GM21529 (cell line): ENCODE data around the gene NCAM2.

ENCODE experiments used
- ATAC-seq: cut with Tn5 transposase; IDR thresholded peaks from one replicate; pipeline ENCODE4 v1.9.1; 2021; ENCODE audit not compliant: unreplicated experiment

Gene NCAM2

DNA sequence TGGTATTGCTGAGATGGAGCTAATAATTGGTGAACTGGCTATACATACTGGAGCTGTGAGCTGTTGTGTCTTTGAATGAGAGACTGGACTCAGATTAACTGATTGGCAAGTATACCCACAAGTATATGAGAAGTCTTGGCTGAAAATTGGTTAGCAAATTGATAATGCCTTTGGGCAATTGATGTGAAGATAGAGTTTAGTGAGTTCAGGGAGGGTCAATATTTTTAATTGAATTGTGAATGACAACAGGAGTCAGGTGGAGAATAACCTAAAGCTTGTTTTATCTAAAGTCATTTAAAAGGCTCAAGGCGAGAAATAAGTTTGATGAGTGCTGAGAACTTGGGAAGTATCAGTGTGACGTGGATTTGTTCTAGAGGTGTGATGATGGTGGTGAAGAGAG, 27.5 kb downstream of the NCAM2 start:
- no peak for ATAC-seq

DNA sequence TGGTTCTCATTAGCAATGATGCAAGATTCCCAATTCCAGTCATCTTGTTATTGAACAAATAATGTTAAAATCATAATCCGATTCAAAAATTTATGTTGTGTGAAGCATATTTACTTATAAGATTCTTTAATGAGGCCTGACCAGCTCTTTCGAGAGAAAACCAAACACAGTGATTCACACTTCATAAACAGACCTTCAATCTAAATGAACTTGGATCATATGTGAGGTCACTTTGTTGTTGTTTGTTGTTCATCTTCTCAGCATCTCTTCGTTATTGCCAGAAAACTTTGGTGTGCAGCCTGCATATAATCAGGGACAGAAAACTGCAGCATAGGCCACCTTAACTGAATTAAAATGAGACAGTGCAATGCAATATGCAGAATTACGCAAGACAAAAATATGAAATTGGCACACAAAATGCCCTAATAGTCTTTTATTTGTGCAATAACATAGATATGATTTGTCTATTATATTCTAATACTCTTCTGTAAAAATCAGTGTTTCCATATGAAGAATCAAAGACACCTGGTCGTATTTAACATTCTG, 30.1 kb downstream of the NCAM2 start:
- ATAC-seq = no peak

DNA sequence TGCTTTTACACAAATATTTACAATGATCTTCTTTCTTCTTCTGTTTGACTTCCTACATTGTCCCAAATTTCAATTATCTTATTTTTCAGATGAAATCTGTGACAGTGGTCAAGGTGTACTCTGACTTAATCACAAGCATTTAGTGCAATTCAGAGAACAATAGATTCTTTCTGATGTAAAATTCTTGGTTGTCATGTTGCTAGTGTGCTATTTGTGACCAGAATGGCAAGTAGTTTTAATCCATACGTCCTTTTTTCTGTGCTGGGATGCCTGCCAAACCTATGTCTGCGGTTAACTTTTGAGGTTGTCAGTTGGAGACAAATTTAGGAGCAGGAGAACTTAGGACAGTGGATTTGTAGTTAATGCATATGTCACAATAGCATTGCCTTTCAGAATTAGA, 31.0 kb downstream of the NCAM2 start:
- no peak for ATAC-seq

DNA sequence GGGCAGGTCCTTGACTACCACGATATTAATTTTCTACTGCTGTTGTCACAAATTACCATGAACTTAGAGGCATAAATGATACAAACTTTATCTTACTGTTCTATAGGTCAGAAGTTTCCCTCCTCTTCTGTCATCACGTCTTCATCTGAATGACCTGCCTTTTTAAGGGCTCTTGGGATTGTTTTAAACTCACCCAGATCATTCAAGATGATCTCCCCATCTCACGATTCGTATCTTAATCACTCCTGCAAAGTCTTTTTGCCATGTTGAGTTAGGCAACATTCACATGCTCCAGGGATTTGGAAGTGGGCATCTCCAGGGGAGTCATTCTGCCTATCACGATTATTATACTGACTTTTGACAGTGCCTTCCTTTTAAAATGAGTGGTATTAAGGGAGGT, 32.1 kb downstream of the NCAM2 start:
- no peak for ATAC-seq

DNA sequence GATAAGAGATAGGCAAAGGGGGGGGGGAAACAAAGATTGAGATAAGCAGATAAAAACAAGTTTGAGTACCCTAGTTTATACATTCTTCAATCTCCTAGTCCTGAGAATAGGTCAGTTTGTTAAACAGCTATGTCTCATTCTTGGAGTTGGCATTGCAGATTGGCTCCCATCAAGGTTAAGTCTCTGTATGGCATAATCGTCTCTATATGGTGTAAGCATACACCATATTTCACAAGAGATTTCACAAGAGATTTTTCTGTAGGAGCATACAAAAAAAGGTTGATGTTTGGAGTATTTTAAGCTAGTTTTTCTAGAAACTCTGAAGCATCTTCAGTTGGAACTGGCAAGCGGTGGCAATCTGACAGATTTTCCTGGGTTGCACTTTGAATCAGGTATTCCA, 35.8 kb downstream of the NCAM2 start:
- ATAC-seq = no peak

DNA sequence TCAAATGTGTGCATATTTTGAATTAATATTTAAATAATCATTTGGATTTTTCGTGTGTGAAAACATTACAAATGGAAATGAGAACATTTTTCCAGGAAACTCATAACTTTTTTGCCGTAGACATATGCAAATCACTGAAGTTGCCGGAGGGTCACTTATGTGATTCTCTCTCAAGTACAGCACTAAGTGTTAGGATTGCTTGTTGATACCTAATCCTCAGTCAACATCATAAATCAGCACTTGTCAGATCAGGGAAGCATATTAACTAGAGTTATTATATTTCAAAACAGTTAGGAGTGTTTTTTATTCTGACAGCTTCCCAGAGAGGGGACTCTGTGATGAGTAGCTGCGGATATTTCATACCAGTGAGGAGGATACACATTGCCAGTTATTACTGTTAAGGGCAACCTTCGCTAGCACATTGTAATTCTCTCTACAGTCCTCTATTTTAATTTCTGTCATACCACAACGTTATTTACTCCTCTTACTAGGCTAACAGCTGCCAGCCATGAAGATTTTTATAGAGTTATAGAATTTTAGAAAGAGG, 41.5 kb downstream of the NCAM2 start:
- ATAC-seq = no peak

DNA sequence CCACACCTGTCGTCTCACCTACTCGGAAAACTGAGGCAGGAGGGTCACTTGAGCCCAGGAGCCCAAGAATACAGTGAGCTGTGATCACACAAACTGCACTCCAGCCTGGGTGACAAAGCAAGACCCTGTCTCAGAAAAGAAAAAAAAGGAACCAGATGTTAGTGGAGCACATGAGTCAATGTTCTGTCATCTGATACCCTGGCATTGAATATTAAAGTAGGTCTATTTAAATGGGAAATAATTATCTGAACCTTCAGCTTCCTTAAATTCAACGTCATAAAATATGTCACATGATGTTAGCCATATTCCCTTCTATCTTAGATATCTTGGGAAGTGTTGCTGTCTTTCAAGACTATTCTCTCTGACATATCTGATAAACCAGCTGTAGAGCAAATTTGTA, 47.3 kb downstream of the NCAM2 start:
- ATAC-seq = no peak

DNA sequence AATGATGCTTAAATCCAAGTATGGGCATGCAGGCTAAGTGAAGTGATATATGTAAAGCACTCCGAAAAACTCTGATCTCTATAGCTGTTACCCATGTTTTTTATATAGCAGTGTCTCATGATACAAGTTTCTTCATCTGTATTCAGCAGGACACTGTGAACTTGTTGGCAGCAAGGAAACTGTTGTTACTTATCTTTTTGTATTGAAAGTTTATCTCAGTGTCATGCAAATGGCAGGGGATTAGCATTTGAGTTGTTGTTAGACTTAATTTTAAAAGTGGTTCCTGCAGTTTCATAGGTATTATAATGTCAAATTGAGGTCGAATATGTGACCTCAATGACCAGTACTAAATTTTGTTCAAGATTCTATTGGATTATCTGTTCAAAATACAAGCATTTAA, 47.9 kb downstream of the NCAM2 start:
- no peak for ATAC-seq

DNA sequence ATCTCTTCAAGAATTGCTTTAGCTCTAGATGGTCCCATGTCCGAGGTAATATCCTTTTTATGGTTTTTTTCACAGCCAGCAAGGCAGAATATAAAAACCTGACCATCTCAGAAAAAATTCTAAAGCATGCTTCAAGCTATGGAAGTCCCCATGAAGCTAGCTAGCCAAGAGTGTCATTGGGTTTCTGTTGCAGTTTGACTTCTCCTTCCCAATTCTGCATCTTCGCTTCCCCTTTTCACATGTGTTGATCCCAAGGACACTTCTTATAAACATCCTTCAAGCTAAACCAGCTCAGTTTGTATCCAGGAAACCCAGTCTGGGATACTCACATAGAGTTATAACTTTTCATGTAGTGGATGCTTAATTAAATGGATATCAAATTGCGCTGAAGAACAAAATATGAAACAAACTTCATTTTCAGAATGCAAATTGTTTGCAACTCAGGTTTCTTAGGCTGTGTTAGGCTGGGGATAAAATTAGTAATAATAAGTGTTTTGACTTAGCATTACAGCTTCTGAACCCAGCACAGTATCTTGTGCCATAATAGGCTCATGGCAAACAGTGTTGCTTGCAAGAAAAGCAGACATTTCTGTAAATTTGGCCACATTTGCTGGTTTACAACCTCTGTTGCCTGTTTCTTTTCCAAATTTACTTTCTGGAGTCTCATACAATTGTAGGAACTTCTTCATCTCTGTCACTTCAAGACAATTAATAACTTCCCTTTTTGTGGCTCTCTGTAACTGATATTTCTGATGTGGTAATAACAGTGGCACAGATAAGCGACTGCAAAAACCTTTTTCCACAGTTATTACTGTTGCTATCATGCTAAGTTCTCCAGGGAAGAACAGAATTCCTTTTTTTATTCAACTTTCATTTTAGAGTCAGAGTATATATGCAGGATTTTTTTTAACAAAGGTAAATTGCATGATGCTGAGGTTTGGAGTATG, 53.2 kb downstream of the NCAM2 start:
- no peak for ATAC-seq

DNA sequence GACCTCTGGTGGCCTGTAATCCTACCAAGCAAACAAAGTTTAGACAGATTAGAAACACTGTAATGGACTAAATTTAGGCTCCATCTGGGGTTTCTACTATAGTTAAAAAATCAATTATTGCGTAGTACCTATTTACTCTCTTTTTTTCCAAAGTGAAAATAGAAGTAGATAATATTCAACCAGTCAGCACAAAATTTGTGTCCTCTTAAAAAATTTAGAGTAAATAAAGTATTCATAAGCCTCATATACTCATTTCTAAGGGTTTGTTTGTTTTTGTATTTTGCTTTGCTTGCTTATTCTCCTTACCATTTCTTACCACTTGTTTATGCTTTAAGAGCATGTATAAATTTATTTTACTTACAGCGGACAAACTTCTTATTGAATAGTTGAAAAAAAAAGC, 54.5 kb downstream of the NCAM2 start:
- no peak for ATAC-seq

DNA sequence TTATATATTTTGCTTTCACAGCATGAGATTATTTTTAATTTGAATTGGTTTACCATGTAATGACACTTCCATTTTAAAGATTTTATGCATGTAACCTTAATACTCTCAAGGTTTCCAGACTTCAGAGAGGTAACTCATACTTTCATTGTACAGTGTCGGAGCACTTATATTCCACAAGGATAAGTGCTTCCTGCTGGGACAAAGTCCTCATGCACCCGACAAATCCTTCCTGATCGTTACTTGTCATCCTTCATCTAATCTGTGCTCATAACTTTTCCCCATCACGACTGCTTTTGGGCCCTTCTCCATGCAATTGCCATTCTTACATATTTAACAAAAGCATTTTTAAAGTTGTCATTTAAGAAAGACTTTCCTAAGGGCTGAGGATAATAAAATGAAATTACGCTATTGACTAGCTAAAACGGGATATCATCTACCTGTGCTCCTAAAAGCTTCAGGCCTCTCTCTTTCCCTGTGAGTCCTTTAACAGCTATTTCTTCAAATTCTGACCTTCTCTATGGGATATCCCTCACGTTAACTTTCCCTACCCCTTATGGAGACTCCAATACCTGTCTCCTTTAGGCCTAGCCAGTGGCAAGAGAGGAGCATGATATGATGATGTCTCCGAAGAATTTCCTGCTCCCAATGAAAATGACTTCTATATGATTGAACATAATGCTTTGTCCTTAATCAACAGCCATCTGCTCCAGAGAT, 59.3 kb downstream of the NCAM2 start:
- no peak for ATAC-seq

DNA sequence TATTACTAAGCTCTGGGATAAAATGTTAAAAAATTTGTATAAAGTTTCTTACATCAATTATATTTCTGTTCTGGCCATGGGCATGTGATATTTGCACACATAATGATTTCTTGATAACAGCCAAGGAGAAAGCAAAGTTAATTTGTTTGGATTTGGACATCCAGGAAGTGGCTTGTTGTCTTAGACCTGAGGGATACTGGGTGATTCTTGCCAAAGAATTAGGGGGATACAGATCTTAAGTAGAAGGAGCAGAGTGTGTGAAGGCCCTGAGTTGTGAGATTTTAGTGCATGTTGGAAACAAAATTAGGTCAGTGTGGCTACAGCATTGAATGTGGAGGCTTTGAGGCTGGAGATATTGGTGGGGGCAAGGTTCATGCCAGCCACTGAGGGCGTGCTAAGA, 65.6 kb downstream of the NCAM2 start:
- no peak for ATAC-seq

DNA sequence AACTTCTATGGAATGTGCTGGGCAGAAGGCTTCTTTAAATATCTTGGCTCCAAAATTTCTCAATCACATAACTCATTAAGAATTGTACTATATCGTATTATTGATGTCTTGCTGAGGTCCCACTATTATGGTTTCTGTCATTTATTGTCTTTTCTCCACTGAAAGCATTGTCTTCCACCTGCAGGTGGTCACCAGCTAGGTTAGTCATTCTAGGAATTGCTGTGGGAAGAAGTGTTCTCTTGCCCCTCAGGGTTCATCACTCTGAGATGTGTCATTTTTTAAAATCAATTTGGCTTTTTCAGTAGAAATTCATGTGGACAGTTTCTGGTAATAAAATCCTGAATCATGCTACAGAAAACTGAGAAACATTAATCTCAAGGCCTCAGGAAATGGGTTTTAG, 66.1 kb downstream of the NCAM2 start:
- no peak for ATAC-seq

DNA sequence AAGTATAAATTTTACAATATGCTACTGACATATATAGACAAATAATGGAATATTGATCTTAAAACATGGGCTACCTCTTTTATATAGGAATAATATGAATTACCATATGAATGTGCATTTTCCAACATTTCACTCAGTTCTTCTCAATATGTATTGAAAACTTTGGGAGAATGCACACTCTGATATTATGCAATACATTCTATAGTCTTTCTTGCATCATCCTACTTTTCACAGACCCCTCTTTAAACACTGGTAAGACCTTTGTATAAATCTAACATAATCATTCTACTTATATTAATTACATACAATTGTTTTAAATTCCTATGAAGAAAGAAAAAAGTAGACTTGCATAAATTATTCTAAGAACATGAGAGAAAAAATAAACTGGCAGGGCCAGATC, 69.2 kb downstream of the NCAM2 start:
- ATAC-seq = no peak

DNA sequence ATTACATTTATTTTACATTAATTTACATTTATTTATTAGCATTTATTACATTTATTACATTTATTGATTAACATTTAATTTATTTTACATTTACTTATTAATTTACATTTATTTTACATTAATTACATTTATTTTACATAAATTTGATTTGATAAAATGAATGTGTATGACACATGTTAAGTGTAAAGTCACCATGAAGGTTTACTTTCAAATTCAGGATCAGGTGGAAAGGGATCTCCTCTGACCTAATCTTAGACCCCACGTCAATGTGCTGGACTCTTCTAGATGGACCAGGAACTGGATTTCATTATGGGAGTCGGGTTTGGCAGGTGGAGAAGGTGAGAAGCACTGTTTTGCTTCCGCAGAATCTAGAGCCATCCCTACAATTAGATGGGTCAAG, 76.1 kb downstream of the NCAM2 start:
- no peak for ATAC-seq

DNA sequence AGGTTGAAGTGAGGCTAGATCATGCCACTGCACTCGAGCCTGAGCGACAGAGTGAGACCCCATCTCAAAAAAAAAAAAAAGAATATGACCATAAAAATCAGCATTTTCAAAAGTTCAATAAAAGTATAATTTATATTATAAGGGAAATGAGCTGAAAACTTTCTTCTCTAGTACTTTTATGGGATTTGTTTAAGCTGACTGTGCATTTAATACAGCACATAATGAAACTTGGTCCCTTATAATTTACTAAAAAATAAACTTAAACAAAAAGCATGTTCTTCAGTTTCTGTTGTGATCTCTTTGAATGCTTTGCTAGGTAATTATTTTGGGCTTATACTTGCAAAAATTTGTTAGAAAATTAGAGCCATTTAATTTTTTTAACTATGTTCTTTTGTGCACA, 77.8 kb downstream of the NCAM2 start:
- no peak for ATAC-seq

DNA sequence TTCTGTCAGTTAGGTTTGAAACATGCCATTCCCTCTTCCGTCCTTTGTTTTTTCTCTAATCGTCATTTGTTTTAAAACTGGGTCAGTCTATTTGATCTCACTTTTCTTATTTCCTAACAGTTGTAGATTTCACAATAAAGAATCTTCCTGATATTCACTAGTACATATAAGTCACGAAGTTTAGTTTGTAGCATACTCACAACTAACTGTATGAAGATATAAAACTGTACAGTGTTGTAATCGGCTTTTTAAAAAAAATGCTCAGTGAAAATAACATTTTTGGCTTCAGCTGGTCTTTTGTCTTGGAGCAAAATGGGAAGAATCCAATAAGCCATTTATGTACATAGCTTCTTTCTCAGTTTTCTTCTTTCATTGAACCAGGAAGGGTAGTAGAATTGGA, 78.3 kb downstream of the NCAM2 start:
- no peak for ATAC-seq

DNA sequence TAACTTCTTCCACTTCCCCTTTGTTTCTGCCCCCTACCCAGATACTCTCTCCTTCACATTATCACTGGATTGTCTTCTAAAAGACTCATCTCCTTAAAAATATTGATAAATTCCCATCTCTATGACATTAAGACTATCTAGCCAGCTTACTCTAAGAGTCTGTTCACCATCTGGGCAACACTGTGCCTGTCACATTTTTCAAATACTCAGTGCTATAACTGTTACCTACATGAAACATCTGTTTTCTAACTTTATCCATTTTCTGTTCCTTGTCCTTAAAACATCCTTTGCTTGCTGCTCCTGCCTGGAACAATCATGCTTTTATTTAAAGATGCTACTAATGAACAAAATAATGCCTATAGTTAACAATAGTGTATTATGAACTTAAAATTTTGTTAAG, 81.4 kb downstream of the NCAM2 start:
- ATAC-seq = no peak

DNA sequence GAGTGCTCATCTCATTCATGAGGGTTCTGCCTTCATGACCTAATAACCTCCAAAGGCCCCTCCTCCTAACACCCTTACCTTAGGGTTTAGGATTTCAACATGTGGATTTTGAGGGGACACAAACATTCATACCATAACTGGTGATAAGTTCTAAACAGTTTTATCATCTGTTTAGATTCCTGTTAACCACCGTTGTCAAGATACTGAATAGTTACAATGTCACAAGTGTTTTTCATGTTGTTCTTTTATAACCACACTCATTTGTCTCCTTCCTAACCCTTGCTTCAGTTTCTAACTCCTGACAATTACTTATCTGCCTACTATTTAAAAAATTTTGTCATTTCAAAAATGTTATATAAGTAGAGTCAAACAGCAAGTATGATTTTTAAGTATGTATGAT, 86.0 kb downstream of the NCAM2 start:
- ATAC-seq = no peak

DNA sequence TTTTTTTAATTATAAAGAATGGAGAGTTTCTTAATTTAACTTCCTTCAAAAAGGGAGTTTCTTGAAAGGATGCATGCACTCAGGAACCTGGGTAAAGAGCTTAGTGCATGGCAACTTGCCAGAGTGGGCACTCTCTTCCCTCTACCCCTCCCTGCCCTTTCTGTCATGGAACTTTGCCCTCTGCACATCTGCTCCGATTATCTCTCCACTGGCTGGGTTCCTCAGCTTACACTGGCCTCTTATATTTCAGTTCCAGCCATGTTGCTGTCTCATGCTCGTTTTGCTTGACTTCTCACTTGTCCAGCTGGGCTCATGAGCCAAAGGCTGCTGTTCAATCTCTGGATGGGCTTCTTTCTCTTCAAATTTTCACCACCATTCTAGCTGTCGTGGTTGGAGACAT, 87.0 kb downstream of the NCAM2 start:
- no peak for ATAC-seq

DNA sequence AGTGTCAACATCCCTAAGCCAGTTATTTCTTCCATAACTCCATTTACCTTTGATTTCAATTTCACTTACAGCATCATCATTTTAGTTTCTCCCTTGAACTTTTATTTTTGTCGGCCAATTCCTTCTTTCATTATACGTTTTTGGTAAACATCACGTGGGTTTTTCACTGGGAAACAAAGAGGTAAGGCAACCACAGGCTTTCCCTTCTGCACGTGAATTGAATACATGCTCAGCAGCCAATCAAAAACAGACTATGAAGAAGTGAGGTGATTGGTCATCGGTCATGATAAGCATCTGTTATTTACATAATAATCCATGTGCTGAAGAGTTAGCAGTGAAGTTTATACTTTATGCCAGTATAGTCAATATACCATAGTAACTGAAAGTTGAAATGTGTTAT, 98.7 kb downstream of the NCAM2 start:
- ATAC-seq = no peak

DNA sequence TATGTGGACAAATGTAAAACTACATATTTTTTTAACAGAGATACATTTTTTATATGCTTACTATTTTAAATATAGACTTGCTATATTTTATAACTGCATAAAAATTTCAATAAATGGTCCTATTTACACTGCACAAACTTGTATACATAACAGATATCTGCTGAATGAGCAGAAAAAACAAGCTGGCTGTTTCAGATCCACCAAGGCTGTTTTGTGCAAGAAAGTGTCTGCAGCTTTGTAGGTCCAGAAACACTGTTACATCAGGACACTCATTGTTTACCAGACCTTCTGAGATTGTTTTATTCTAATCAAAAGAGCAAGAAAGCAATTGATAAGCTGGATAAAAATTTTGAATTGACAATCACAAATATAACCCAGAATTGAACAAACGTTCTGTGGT, 99.3 kb downstream of the NCAM2 start:
- ATAC-seq = no peak
